ENCODE results near the gene COL8A1. TPM values are rescaled to one million over a fixed set of nuclear protein-coding genes. Genes with fewer than 3 reads are reported as not detected.

COL8A1 gene
- total RNA-seq, 2 donors from 2014 or later: 8.0 to 8.1 TPM

DNA sequence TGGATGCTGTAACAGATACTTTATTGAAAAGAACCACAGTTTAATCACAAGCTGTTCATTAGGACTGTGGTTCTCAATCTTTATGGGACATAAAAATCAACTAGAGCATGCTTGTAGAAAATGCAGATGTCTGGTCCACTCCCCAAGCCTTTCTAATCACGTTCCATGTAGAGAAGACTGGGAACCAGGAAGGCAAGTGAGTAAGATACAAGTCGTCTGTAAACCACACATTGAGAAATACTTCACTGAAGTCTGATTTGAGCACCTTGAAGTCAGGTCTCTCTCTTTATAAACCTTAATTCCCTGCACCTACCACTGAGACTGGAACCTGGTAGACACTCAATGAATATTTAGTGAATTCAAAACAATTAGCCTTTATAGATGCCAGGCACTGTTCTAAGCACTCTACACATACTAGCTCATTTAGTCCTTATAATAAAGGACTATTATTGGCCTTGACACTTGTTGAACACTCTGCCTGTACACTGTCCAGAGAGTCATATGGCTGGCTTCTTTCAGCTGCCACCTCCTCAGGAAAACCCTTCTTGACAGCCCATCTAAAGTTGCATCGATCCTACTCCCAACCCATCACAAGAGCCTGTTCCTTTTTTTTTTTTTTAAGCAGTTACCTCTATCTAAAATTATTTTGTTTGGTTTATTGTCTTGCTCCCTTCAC is 120.2 kb downstream of the COL8A1 start:
- Histone ChIP-seq H3K4me1 (replicated peaks) (no peaks in the 10 kb centered on the region), H3K36me3 (no peaks in the 10 kb centered on the region), H3K9me3 (no peaks in the 10 kb centered on the region), H3K27me3 (replicated peaks; ENCODE audit: insufficient read depth) (no peaks in the 10 kb centered on the region), H3K4me3 (no peak overlapping the region), H3K27ac (no peak overlapping the region)
- intact Hi-C loops (cut with DNase I): no loop called here
- DNase-seq (ENCODE audit: low spot score): no peak
- TF ChIP-seq POLR2AphosphoS5 (IDR thresholded peaks at IDR 0.05): no peak
- WGBS: 31% methylated on average over 3 of the region's 3 CpGs

DNA sequence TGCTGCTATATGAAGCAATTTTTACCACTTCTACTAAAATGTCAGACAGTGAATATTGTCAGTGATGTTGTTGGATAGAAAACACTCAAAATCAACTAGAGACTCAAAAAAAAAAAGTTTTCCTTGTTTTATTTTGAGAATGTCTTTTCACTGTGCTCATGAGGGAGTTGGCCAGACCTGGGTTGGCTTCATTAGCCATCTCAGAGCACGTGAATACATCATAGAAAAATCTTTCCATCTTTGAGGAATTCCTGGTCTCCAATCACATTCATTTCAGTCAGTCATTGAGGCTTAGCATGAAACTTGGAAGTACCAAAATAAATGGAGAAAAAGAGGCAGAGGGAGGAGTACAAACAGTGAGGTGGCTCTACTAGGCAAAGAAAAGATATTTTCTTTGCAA is 121.6 kb downstream of the COL8A1 start:
- Histone ChIP-seq H3K4me3 (no peak overlapping the region), H3K9me3 (no peaks in the 10 kb centered on the region), H3K27ac (no peak overlapping the region), H3K4me1 (replicated peaks) (no peaks in the 10 kb centered on the region), H3K36me3 (no peaks in the 10 kb centered on the region), H3K27me3 (replicated peaks; ENCODE audit: insufficient read depth) (no peaks in the 10 kb centered on the region)
- DNase-seq (ENCODE audit: low spot score): no peak
- 75% methylated on average over 1 of the region's 1 CpG for WGBS
- intact Hi-C loops (cut with DNase I): loop anchor here (5.0 to 10.0 kb wide), 2 partner anchors 123 to 585 kb away; partner anchors contain the start of gene COL8A1
- TF ChIP-seq POLR2AphosphoS5 (IDR thresholded peaks at IDR 0.05) (no peak), POLR2A (IDR thresholded peaks at IDR 0.05) (no peak)
- TF ChIP-seq, protein P1, sequence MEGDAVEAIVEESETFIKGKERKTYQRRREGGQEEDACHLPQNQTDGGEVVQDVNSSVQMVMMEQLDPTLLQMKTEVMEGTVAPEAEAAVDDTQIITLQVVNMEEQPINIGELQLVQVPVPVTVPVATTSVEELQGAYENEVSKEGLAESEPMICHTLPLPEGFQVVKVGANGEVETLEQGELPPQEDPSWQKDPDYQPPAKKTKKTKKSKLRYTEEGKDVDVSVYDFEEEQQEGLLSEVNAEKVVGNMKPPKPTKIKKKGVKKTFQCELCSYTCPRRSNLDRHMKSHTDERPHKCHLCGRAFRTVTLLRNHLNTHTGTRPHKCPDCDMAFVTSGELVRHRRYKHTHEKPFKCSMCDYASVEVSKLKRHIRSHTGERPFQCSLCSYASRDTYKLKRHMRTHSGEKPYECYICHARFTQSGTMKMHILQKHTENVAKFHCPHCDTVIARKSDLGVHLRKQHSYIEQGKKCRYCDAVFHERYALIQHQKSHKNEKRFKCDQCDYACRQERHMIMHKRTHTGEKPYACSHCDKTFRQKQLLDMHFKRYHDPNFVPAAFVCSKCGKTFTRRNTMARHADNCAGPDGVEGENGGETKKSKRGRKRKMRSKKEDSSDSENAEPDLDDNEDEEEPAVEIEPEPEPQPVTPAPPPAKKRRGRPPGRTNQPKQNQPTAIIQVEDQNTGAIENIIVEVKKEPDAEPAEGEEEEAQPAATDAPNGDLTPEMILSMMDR (IDR thresholded peaks at IDR 0.05): no peak

DNA sequence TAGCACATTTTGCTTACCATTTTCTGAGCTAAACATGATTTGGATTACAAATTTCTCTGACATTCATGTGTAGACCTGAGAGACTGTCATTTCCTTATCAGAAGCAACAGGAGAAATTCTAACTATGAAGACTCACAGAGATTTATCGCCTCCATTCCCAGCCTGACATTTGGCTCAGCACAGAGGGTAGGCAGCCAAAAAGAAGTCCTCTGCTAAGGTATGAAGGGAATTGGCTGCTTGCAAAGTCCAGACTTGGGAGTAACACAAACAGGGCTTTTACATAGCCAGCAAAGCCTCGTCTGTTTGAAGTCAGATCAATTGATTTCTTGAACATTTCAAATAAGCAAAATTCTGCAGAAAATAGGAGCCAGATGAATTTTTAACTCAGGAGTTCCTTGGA is 122.2 kb downstream of the COL8A1 start:
- no peaks in the 10 kb centered on the region for H3K36me3 ChIP-seq
- H3K4me1 ChIP-seq (replicated peaks): no peaks in the 10 kb centered on the region
- intact Hi-C loops (cut with DNase I): loop anchor here (5.0 to 10.0 kb wide), 2 partner anchors 123 to 586 kb away; partner anchors contain the start of gene COL8A1
- TF ChIP-seq, protein P1 (IDR thresholded peaks at IDR 0.05): no peak
- no peak for TF ChIP-seq POLR2AphosphoS5 (IDR thresholded peaks at IDR 0.05)
- no peak for TF ChIP-seq POLR2A (IDR thresholded peaks at IDR 0.05)
- no peaks in the 10 kb centered on the region for H3K9me3 ChIP-seq
- H3K4me3 ChIP-seq: no peak overlapping the region
- no peaks in the 10 kb centered on the region for H3K27me3 ChIP-seq (replicated peaks; ENCODE audit: insufficient read depth)
- DNase-seq (ENCODE audit: low spot score): no peak
- WGBS: 13% methylated on average over 2 of the region's 2 CpGs
- H3K27ac ChIP-seq: no peak overlapping the region

DNA sequence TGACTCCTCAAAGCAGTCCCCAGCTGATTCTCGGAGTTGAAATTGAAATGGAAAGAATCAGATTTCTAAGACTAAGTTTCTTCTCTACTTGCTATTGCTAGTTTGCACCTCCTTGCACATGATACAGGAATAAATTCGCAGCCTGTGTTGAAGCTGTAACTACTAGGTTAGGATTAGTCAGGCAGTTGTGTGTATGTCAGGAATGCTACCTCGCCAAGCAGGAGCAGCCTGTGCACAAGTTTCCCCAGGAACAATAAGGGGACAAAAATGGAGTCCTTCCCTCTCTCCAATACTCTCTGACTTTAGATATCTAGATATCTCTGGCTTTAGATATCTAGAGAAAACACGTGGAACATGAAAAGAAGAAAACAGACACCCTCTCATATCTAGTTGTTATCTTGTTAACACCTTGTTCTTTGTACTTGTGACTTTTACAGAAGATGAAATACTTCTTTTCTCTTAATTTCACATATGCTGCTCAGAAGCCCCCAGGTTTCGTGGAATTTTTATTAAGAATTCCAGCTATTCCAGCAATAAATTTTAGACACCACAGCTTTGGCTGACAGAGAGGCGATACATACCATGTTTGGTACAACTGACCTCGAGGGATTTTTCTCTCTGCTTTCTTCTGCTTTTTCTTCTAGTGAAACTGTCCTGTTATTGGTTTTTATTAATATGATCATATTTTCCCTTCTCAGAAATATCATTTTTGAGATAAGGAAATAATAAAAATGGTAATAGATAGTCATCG is 123.2 kb downstream of the COL8A1 start:
- Histone ChIP-seq H3K27me3 (replicated peaks; ENCODE audit: insufficient read depth) (no peaks in the 10 kb centered on the region), H3K4me3 (no peak overlapping the region), H3K36me3 (no peaks in the 10 kb centered on the region), H3K9me3 (no peaks in the 10 kb centered on the region), H3K27ac (no peak overlapping the region), H3K4me1 (replicated peaks) (no peaks in the 10 kb centered on the region)
- intact Hi-C loops (cut with DNase I): loop anchor here (5.0 to 10.0 kb wide), 2 partner anchors 124 to 587 kb away; partner anchors contain the start of gene COL8A1
- TF ChIP-seq POLR2A (IDR thresholded peaks at IDR 0.05) (no peak), POLR2AphosphoS5 (IDR thresholded peaks at IDR 0.05) (no peak)
- TF ChIP-seq, protein P1 (IDR thresholded peaks at IDR 0.05): no peak
- DNase-seq (ENCODE audit: low spot score): no peak
- WGBS: 65% methylated on average over 8 of the region's 8 CpGs

DNA sequence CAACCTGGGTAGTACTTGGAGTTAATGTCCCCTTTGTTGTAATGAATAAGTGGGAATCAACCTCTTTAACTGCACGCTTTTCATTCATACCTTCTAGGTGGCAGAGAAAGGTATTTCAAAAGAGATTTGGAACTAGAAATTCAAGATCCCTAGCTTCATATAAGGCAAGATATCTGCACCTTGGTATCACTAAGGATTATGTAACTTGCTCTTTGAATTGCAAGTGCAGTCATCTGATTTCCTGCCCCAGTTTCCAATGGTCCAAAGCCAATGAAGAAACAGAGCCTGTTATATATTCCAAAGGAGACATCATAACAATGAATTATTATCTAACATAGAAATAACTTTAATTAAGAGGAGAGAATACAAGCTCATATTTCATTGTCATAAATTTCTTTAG is 124.5 kb downstream of the COL8A1 start:
- no peaks in the 10 kb centered on the region for H3K27me3 ChIP-seq (replicated peaks; ENCODE audit: insufficient read depth)
- no peaks in the 10 kb centered on the region for H3K36me3 ChIP-seq
- intact Hi-C loops (cut with DNase I): loop anchor here (5.0 to 10.0 kb wide), 2 partner anchors 126 to 588 kb away; partner anchors contain the start of gene COL8A1
- H3K9me3 ChIP-seq: no peaks in the 10 kb centered on the region
- 97% methylated on average over 1 of the region's 1 CpG for WGBS
- TF ChIP-seq, protein P1 (IDR thresholded peaks at IDR 0.05): no peak
- TF ChIP-seq POLR2AphosphoS5 (IDR thresholded peaks at IDR 0.05) (no peak), POLR2A (IDR thresholded peaks at IDR 0.05) (no peak)
- DNase-seq (ENCODE audit: low spot score): no peak
- no peak overlapping the region for H3K4me3 ChIP-seq
- H3K4me1 ChIP-seq (replicated peaks): no peaks in the 10 kb centered on the region
- H3K27ac ChIP-seq: no peak overlapping the region

Data from prostate gland (tissue), 2 donors.